ENCODE data around the gene SYF2. TPM values are rescaled to one million over a fixed set of nuclear protein-coding genes. Genes with fewer than 3 reads are reported as not detected.
A peak's percentile ranks its signal among the peaks of the same experiment; 100 is the strongest.

Gene SYF2
- total and polyA plus RNA-seq, 2 of the 13 experiments (the other 11 are each of a cell fraction or from before 2014, with no cell fraction given): 17.8 to 34.1 TPM

GRCh38 chr1:25174363-25174729, 58.0 kb downstream of the SYF2 start (continued):
- TF ChIP-seq MXI1 (IDR thresholded peaks at IDR 0.05; ENCODE audit: borderline replicate concordance, low read depth, low read length): peak; percentile 58; the same call in 1 of the 3 replicates
- no peak for TF ChIP-seq NFYB (CRISPR knock-in tag; IDR thresholded peaks at IDR 0.05)
- TF ChIP-seq FOXK1 (CRISPR knock-in tag; IDR thresholded peaks at IDR 0.05; ENCODE audit: borderline replicate concordance, low read depth): 0 out of 2 replicates have a peak, but pooled peaks have one; percentile 25
- no peak for TF ChIP-seq HNRNPK (IDR thresholded peaks at IDR 0.05; ENCODE audit: low read depth, low read length, poor library complexity, severe bottlenecking)
- 0 out of 2 replicates have a peak, but pooled peaks have one; percentile 50 for TF ChIP-seq ZNF761 (CRISPR knock-in tag; conservative IDR thresholded peaks at IDR 0.05)
- peak; percentile 64 for TF ChIP-seq PATZ1 (CRISPR knock-in tag; IDR thresholded peaks at IDR 0.05)
- TF ChIP-seq MEF2D (CRISPR knock-in tag; IDR thresholded peaks at IDR 0.05): no peak
- TF ChIP-seq PHF20 (CRISPR knock-in tag; IDR thresholded peaks at IDR 0.05): no peak
- 0 out of 2 replicates have a peak, but pooled peaks have one; percentile 7 for TF ChIP-seq ZFP36L1 (CRISPR knock-in tag; IDR thresholded peaks at IDR 0.05)
- peak; percentile 48; the same call in 1 of the 2 replicates for TF ChIP-seq FOSL2 (CRISPR knock-in tag; IDR thresholded peaks at IDR 0.05)
- TF ChIP-seq FOXM1 (CRISPR knock-in tag; IDR thresholded peaks at IDR 0.05): no peak
- no peak for TF ChIP-seq ZNF550 (CRISPR knock-in tag; IDR thresholded peaks at IDR 0.05; ENCODE audit: borderline replicate concordance)
- TF ChIP-seq ZNF709 (CRISPR knock-in tag; IDR thresholded peaks at IDR 0.05): no peak
- peak; percentile 88 for TF ChIP-seq PAXIP1 (CRISPR knock-in tag; conservative IDR thresholded peaks at IDR 0.05)
- TF ChIP-seq ERF (CRISPR knock-in tag; IDR thresholded peaks at IDR 0.05): peak; percentile 80
- no peak for TF ChIP-seq KMT2A (CRISPR knock-in tag; IDR thresholded peaks at IDR 0.05)
- TF ChIP-seq, protein P1, sequence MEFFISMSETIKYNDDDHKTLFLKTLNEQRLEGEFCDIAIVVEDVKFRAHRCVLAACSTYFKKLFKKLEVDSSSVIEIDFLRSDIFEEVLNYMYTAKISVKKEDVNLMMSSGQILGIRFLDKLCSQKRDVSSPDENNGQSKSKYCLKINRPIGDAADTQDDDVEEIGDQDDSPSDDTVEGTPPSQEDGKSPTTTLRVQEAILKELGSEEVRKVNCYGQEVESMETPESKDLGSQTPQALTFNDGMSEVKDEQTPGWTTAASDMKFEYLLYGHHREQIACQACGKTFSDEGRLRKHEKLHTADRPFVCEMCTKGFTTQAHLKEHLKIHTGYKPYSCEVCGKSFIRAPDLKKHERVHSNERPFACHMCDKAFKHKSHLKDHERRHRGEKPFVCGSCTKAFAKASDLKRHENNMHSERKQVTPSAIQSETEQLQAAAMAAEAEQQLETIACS (CRISPR knock-in tag; IDR thresholded peaks at IDR 0.05): no peak
- TF ChIP-seq ZNF660 (CRISPR knock-in tag; IDR thresholded peaks at IDR 0.05; ENCODE audit: borderline replicate concordance, low read depth): no peak
- peak; percentile 69; the same call in 1 of the 2 replicates for TF ChIP-seq ARID3A (IDR thresholded peaks at IDR 0.05; ENCODE audit: low read depth, low read length)
- peak; percentile 63; the same call in 1 of the 2 replicates for TF ChIP-seq NFIC (IDR thresholded peaks at IDR 0.05; ENCODE audit: low read length)
- peak; percentile 62; the same call in 1 of the 2 replicates for TF ChIP-seq MLX (CRISPR knock-in tag; IDR thresholded peaks at IDR 0.05)
- peak; percentile 47 for TF ChIP-seq MAX (IDR thresholded peaks at IDR 0.05)
- no peak for TF ChIP-seq ZNF24 (IDR thresholded peaks at IDR 0.05)

Data from HepG2 (cell line).